Large intestine (tissue), 3 donors: ENCODE data around the gene ETV6. TPM values are rescaled to one million over a fixed set of nuclear protein-coding genes. Genes with fewer than 3 reads are reported as not detected.

Experiments used
- DNase-seq, 2 donors: peaks; one replicate each; pipeline versions ENCODE4 v3.0.0 to v3.0.0-alpha.2; 2013
- H3K27ac ChIP-seq: one replicate; pipeline ENCODE4 v1.5.1; 2013; ENCODE audit warnings: low read length
- H3K27me3 ChIP-seq: 2 replicates; pipeline ENCODE4 v1.6.1; 2013; ENCODE audit warnings: low read length; ENCODE audit not compliant: control insufficient read depth, insufficient read depth
- H3K36me3 ChIP-seq: 2 replicates; pipeline ENCODE4 v1.6.1; 2013; ENCODE audit warnings: low read length; ENCODE audit not compliant: control insufficient read depth, insufficient read depth
- H3K4me1 ChIP-seq: one replicate; pipeline ENCODE4 v1.6.1; 2013; ENCODE audit warnings: low read length; ENCODE audit not compliant: control insufficient read depth, insufficient read depth
- H3K4me3 ChIP-seq: one replicate; pipeline ENCODE4 v1.5.1; 2013; ENCODE audit warnings: low read length
- H3K9me3 ChIP-seq: one replicate; pipeline ENCODE4 v1.6.1; 2013; ENCODE audit warnings: mild to moderate bottlenecking, low read depth, low read length, moderate library complexity; ENCODE audit not compliant: control insufficient read depth
- WGBS: methylation state at CpG from one replicate; pipeline ENCODE4 v1.1.5; 2013; ENCODE audit warnings: low lambda C conversion rate; ENCODE audit not compliant: insufficient coverage; 5-methylcytosine and 5-hydroxymethylcytosine counted together
- polyA plus RNA-seq: library from polyadenylated mRNA; unstranded; fragments of 120-200 nt; gene quantifications from one replicate; pipeline ENCODE4 v1.2.1, GENCODE V29; 2013

ETV6 gene
- polyA plus RNA-seq, 1 donor: 14.9 TPM

DNA sequence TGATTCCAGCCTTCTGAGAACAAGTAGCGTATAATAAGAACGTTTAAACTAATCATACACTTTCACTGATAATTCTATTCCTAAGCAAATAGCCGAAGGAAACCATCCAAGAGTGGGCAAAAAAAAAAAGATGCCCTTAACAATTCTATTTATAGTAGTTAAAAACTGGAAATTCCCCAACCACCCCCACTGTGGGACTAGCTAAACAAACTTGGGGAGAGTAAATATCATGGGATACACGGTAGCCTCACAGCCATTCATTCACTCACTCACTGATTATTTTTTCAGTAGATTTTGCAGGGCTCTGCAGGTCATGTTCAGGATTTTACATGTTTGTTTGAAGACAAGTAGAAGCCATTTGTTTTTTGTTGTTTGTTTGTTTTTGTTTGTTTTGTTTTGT is 197.0 kb downstream of the ETV6 start:
- H3K27me3 ChIP-seq: no peaks in the 10 kb centered on the region
- no peak for DNase-seq
- no peak overlapping the region for H3K4me3 ChIP-seq
- 70% methylated on average over 2 of the region's 4 CpGs for WGBS
- H3K36me3 ChIP-seq: peaks cover 40% of the 10 kb centered on the region
- H3K9me3 ChIP-seq: no peaks in the 10 kb centered on the region
- H3K27ac ChIP-seq: no peak overlapping the region
- no peaks in the 10 kb centered on the region for H3K4me1 ChIP-seq

DNA sequence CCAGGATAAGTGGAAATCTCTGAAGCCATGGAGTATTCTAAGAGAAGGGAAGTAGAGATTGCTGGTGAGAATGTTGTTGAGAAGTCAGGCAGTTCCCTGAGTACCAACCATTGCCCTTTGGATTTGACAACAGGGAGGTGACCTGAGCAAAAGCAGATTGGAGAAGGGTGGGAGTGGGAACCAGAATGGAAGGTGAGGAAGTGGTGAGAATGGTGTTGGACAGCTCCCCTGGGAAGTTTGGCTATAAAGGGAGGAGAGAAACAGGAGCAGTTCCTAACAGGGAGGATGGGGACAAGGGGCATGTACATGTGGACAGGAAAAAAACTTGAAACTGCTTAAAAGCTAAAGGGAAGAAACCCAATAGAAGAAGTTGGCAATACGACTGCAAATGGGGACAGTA is 198.1 kb downstream of the ETV6 start:
- 89% methylated on average over 1 of the region's 1 CpG for WGBS
- H3K4me1 ChIP-seq: no peaks in the 10 kb centered on the region
- H3K9me3 ChIP-seq: no peaks in the 10 kb centered on the region
- no peak overlapping the region for H3K4me3 ChIP-seq
- H3K36me3 ChIP-seq: peaks cover 32% of the 10 kb centered on the region
- no peak for DNase-seq
- H3K27me3 ChIP-seq: no peaks in the 10 kb centered on the region
- no peak overlapping the region for H3K27ac ChIP-seq

DNA sequence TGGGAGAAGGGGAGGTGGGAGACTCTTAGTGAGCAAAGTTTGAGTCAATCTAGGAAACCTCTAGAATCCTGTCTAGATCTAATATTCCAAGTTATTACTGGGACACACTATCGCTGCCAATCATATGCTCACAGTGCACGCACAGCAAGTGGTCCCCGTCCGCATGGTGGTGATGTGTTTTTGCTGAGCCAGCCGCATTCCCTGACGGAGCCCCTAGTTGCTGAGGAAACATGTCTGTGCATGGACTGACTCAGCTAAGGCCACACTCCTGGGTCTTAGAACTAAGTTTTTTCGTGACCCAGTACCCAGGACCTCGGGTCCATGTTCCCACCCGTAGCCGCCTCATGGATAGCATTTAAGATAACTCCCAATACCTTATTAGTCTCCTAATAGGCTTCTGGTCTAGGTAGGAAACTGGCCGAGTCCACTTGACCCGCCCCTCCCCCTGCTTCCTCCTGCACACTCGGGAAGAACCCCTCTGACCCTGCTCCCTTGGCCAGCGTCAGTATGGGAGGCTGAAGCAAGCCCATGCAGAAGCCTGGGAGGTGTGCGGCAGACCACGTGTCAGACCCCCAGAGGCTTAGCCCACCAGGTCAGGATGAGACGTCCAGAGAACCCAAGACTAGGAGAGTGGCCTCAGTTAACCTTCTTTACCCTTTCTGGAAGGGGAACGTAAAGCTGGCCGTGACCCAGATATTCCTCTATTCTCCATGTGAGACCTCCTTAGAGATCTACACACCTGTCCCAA is 200.5 kb downstream of the ETV6 start:
- H3K36me3 ChIP-seq: peaks cover 36% of the 10 kb centered on the region
- no peaks in the 10 kb centered on the region for H3K9me3 ChIP-seq
- no peak for DNase-seq

DNA sequence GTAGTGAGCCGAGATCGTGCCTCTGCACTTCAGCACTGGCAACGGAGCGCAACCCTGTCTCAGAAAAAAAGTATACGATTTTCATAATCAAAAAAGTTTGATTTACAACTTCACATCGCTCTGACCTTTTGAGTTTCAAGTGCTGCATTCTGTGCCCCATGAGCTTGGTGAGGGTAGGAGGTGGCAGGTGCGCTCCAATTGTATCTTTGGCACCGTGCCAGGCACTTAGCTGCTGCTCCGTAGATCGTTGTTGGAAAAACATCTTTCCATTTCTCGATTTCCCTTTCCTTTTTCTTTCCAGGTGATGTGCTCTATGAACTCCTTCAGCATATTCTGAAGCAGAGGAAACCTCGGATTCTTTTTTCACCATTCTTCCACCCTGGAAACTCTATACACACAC is 203.7 kb downstream of the ETV6 start:
- no peak overlapping the region for H3K27ac ChIP-seq
- peaks cover 47% of the 10 kb centered on the region for H3K36me3 ChIP-seq
- H3K27me3 ChIP-seq: no peaks in the 10 kb centered on the region
- WGBS: 80% methylated on average over 3 of the region's 12 CpGs
- H3K9me3 ChIP-seq: no peaks in the 10 kb centered on the region
- no peak for DNase-seq
- H3K4me1 ChIP-seq: no peaks in the 10 kb centered on the region
- H3K4me3 ChIP-seq: no peak overlapping the region

More for the DNA sequence above, 200.5 kb downstream of the ETV6 start:
- Histone ChIP-seq H3K27ac (no peak overlapping the region), H3K27me3 (no peaks in the 10 kb centered on the region), H3K4me3 (no peak overlapping the region), H3K4me1 (no peaks in the 10 kb centered on the region)
- WGBS: 100% methylated on average over 1 of the region's 19 CpGs

DNA sequence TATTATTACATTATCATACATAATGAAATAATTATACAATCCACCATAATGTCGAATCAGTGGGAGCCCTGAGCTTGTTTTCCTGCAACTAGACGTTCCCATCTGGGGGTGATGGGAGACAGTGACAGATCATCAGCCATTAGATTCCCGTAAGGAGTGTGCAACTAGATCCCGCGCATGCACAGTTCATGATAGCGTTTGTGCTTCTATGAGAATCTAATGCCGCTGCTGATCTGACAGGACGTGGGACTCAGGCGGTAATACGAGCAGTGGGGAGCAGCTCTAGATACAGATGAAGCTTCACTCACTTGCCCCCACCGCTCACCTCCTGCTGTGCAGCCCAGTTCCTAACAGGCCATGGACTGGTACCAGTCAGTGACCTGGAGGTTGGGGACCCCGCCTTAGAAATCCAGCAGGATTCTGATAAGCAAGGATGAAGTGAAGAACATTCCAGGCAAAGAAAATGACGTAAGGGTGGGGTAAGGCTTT is 204.6 kb downstream of the ETV6 start:
- Histone ChIP-seq H3K4me3 (no peak overlapping the region), H3K4me1 (no peaks in the 10 kb centered on the region), H3K36me3 (peaks cover 50% of the 10 kb centered on the region), H3K9me3 (no peaks in the 10 kb centered on the region), H3K27me3 (no peaks in the 10 kb centered on the region), H3K27ac (no peak overlapping the region)
- no peak for DNase-seq
- 50% methylated on average over 1 of the region's 13 CpGs for WGBS

DNA sequence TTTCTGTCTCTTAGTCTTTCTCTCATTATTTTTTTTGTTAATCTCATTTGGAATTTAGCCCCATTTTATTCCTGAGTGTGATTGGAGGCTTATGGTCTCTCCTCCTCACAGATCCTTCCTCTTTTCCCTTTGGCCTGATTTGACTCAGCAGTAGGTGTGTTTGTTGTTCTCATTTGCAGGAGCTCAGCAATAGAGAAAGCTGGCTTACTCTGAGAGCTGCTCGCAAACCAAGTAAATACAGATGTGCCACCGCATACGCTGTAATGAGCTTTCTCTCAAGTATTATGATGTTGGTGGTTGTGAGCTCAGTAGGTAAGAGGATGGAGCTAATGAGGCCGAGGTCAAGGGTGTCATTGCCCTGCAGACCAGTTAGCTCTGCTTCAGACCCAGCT is 206.5 kb downstream of the ETV6 start:
- Histone ChIP-seq H3K4me3 (no peak overlapping the region), H3K9me3 (no peaks in the 10 kb centered on the region), H3K27ac (no peak overlapping the region), H3K36me3 (peaks cover 38% of the 10 kb centered on the region), H3K27me3 (no peaks in the 10 kb centered on the region), H3K4me1 (peaks cover 2% of the 10 kb centered on the region)
- DNase-seq: no peak
- WGBS: no CpG with 5 or more reads among the region's 4 CpGs

DNA sequence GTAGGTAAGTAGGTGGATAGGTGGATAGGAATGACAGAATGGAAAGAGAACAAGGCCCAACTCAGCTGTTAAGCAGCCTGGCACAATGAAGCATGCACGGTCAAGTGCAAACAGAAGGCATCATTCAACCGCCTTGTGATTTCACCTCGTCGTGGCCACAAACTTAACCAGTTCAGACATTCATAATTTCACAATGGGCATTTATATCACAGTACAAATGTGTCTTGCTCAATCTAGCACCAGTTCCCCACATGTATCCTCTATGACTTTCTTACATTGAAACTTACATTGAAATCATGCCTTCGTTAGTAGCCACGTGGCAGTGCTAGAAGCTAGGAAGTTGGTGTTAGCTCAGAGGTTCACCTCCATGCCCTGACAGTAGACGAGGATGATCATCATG is 207.5 kb downstream of the ETV6 start:
- H3K4me1 ChIP-seq: peaks cover 11% of the 10 kb centered on the region
- H3K9me3 ChIP-seq: no peaks in the 10 kb centered on the region
- no CpG with 5 or more reads among the region's 7 CpGs for WGBS
- peaks cover 39% of the 10 kb centered on the region for H3K36me3 ChIP-seq
- H3K27me3 ChIP-seq: no peaks in the 10 kb centered on the region
- no peak for DNase-seq
- no peak overlapping the region for H3K4me3 ChIP-seq
- no peak overlapping the region for H3K27ac ChIP-seq

DNA sequence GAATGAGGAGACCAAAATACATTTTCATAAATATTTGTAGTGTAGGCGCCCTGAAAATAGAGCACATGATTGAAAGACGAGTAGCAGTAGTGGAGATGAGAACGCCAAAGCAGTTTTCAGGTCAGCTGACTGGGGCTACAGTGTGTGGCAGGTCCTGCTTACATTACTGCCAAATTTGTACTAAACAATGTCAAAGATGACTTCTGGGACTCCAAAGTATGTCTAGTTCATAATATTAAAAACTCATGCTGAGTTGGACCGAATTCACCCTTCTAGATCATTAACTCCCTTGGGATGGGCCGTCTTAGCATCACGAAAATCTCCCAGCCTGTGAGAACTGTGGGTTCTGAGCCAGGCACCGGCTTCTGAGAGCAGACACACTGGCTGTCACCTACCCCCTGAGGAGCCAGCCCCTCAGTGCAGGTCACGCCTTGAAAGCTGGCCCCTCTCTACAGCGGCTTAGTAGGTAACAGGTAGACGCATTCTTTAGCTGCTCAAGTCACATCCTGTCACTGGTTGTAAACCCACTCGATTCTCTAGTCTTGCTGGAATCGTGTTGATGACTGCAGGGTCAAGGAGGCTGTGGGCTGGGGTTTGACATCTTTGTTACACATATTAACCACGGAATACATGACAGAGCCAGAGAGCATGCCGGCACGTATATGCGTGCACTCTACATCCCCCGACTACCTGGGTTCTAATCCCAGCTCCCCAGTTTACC is 210.4 kb downstream of the ETV6 start:
- peaks cover 32% of the 10 kb centered on the region for H3K36me3 ChIP-seq
- no peak overlapping the region for H3K4me3 ChIP-seq
- no peak overlapping the region for H3K27ac ChIP-seq
- H3K4me1 ChIP-seq: peaks cover 16% of the 10 kb centered on the region
- 95% methylated on average over 4 of the region's 17 CpGs for WGBS
- no peaks in the 10 kb centered on the region for H3K27me3 ChIP-seq
- DNase-seq: no peak
- no peaks in the 10 kb centered on the region for H3K9me3 ChIP-seq

DNA sequence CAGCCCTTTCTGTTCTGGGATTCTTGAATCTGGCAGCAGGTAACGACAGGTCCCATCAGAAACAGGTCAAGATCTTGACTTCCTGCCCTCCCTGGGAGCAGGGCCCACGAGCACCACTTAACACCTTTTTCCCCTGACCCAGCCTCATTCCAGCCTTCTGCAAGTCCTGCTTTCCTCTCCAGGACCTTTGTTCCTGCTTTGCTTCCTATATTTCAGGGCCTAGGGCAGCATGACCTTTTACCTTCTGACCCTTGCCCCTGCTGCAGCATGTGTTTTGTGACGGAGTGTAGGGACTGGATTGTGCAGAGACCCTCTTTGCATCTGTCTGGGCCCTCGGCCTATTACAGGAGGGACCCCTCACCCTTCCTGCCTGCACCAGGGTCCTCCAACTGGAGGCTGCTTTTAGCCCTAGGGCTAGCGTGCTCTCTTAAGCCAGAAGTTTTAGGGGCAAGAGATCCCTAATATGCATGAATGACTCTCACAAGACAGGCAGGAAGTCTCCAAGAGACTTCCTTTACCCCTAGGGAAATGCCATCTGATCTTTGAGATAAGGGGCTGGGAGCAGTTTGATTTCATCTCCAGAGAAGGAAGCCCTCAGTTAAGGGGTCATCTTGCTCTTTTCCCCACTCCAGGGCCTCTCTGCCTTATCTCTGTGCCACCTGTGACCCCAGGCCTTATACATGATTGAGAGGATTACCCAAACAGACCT is 211.8 kb downstream of the ETV6 start:
- Histone ChIP-seq H3K27ac (no peak overlapping the region), H3K4me3 (no peak overlapping the region), H3K27me3 (no peaks in the 10 kb centered on the region), H3K36me3 (peaks cover 24% of the 10 kb centered on the region), H3K9me3 (peaks cover 7% of the 10 kb centered on the region), H3K4me1 (peaks cover 16% of the 10 kb centered on the region)
- no peak for DNase-seq
- no CpG with 5 or more reads among the region's 5 CpGs for WGBS

DNA sequence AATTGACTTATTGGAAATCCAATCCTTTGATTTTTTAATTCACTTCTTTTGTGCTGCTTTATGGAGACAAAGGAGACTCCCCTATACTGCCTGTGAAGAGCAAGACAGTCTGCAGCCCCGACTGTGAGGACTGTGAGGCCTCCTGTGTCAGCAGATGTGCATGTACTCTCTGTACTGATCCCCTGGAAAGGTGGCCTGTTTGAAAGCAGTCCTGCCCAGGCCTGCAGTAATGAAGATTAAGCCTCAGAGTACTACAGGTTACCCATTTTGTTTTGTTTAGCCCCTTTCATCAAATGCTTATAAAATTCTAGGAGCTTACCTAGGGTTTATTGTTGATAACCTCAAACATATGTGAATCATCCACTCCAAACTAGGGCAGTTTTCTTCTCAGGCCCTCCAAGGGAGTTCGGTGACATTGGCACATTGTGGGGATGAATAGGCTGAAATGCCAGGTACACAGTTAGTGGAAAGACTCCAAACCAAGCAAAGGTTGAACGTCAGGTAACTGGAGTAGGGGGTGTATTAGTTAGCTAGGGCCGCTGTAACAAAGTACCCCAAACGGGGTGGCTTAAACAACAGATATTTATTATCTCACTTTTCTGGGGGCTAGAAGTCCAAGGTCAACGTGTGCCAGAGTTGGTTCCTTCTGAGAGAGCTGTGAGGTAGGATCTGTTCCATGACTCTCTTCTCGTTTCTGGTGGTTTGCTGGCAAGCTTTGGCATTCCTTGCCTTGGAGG is 212.6 kb downstream of the ETV6 start:
- Histone ChIP-seq H3K4me1 (peaks cover 16% of the 10 kb centered on the region), H3K4me3 (no peak overlapping the region), H3K9me3 (peaks cover 14% of the 10 kb centered on the region), H3K27ac (no peak overlapping the region), H3K27me3 (no peaks in the 10 kb centered on the region), H3K36me3 (peaks cover 24% of the 10 kb centered on the region)
- WGBS: 100% methylated on average over 1 of the region's 7 CpGs
- no peak for DNase-seq
